Upper lobe of left lung (tissue), 4 donors: Measurements from ENCODE around the gene C16orf74.

ENCODE experiments used
- POLR2A ChIP-seq, 4 donors: fragments of 450-650 bp; IDR thresholded peaks; one replicate each; pipeline ENCODE4 v1.5.1; 2016 to 2017; ENCODE audit warnings: antibody characterized with exemption in 4 of 4, mild to moderate bottlenecking in 2 of 4
- TF ChIP-seq, protein P1 (sequence below), 6 experiments: fragments of 450-650 bp in 4 of 6; fragments of 200-600 bp in 2 of 6; sonication (generic) in 2 of 6; IDR thresholded peaks; one replicate each; pipeline ENCODE4 v1.5.1; 2016 to 2019; ENCODE audit warnings: antibody characterized with exemption in 6 of 6

- no peak for TF ChIP-seq POLR2A (IDR thresholded peaks at IDR 0.05)
- TF ChIP-seq, protein P1, sequence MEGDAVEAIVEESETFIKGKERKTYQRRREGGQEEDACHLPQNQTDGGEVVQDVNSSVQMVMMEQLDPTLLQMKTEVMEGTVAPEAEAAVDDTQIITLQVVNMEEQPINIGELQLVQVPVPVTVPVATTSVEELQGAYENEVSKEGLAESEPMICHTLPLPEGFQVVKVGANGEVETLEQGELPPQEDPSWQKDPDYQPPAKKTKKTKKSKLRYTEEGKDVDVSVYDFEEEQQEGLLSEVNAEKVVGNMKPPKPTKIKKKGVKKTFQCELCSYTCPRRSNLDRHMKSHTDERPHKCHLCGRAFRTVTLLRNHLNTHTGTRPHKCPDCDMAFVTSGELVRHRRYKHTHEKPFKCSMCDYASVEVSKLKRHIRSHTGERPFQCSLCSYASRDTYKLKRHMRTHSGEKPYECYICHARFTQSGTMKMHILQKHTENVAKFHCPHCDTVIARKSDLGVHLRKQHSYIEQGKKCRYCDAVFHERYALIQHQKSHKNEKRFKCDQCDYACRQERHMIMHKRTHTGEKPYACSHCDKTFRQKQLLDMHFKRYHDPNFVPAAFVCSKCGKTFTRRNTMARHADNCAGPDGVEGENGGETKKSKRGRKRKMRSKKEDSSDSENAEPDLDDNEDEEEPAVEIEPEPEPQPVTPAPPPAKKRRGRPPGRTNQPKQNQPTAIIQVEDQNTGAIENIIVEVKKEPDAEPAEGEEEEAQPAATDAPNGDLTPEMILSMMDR (IDR thresholded peaks at IDR 0.05) = no peak
These were observed 14.9 kb downstream of the C16orf74 start for GRCh38 chr16:85735946-85736345.
